ENCODE results near the gene GJC1. TPM values are rescaled to one million over a fixed set of nuclear protein-coding genes. Genes with fewer than 3 reads are reported as not detected.
A peak's percentile ranks its signal among the peaks of the same experiment; 100 is the strongest.

The GJC1 gene
- total and polyA plus RNA-seq, 2 of the 8 experiments (the other 6 are each of a cell fraction or from before 2014, with no cell fraction given) = 29.1 to 154 TPM

DNA sequence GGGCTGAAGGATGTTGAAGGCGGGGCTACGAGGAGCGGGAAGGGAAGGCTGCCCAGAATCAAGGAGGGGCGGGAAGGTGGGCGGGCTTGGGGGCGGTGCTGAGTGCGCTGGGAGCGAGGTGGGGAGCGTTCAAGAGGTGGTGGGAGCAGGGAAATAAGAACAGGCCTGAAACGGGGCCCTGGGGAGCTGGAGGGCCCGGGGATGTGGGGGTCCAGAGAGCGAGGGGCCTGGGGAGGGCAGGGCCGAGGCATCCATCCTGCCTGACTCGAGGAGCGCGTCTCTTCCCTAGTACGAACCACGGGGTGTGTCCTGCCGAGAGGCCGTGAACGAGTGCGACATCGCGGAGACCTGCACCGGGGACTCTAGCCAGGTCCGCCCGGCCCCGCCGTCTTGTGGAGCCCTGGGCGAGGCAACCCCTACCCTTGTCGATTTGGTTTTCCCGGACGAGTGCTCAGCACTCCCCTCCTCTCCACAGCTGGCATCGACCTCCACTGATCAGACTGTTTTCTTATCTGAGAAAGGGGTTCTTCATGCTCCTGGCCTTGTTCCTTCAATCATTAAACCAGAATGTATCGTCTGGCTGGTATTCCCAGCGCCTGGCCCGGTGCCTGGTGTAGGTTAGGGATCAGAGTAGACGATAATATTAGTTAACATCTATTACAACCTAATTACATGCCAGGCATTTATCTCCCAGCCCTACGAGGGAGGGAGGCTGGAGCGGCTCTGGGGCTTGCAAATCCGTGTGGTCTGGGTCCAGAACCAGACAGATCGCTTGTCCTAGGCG lies 54.1 kb downstream of the GJC1 start:
- Histone ChIP-seq H3K9ac (replicated peaks in 1 of 4; ENCODE audit: extremely low read depth in 1 of 4, low read depth in 3 of 4, low read length in 3 of 4) (peak overlapping the region in 3 of 4 experiments; percentile 44 to 52 (median 45); a peak in 4 of 7 replicates), H3K9me3 (ENCODE audit: insufficient read depth in 2 of 2, low read depth in 1 of 2, low read length in 1 of 2) (no peaks in the 10 kb centered on the region), H3K36me3 (ENCODE audit: control insufficient read depth in 2 of 4, insufficient read depth in 4 of 4, low read length in 3 of 4) (no peaks in the 10 kb centered on the region), H3K23ac (ENCODE audit: insufficient read length) (no peak overlapping the region), H3K23me2 (ENCODE audit: low read depth, low read length) (peaks cover 6% of the 10 kb centered on the region; the same call in 1 of the 2 replicates), H3K4me2 (ENCODE audit: insufficient read depth in 1 of 2, low read depth in 2 of 2, low read length in 2 of 2) (peak overlapping the region; percentile 16 to 94), H3K27me3 (replicated peaks in 1 of 4; ENCODE audit: control insufficient read depth in 3 of 4, extremely low read depth in 1 of 4, insufficient read depth in 3 of 4, low read length in 3 of 4) (peaks cover 3 to 18% (median 12%) of the 10 kb centered on the region in 4 experiments; a peak in 6 of 7 replicates), H3K18ac (ENCODE audit: extremely low read depth, low read length) (no peak overlapping the region), H3K79me1 (ENCODE audit: low read depth, low read length) (no peaks in the 10 kb centered on the region), H2AFZ (ENCODE audit: low read length) (no peak overlapping the region), H2BK12ac (ENCODE audit: low read depth, low read length) (no peak overlapping the region), H4K5ac (ENCODE audit: insufficient read length, low read depth, low read length) (no peak overlapping the region), H2BK5ac (ENCODE audit: low read depth, low read length) (no peak overlapping the region), H3K14ac (ENCODE audit: insufficient read length) (no peak overlapping the region), H2BK20ac (ENCODE audit: low read length) (no peak overlapping the region), H3K4ac (replicated peaks; ENCODE audit: insufficient read length, low read depth, low read length) (peak overlapping the region; percentile 47), H4K20me1 (replicated peaks in 1 of 2; ENCODE audit: control insufficient read depth in 1 of 2, insufficient read depth in 2 of 2, low read length in 2 of 2) (peaks cover 0 to 2% of the 10 kb centered on the region in 2 experiments), H4K91ac (replicated peaks; ENCODE audit: insufficient read length, low read length) (no peak overlapping the region), H4K8ac (ENCODE audit: extremely low read depth, insufficient read depth, low read length) (peak overlapping the region; percentile 77), H3K27ac (ENCODE audit: low read depth, low read length) (no peak overlapping the region), H2BK120ac (replicated peaks; ENCODE audit: low read depth, low read length) (no peak overlapping the region), H3K4me3 (ENCODE audit: extremely low read depth in 1 of 4, insufficient read depth in 2 of 4, low read depth in 3 of 4, low read length in 4 of 4) (peak overlapping the region; percentile 41 to 76 (median 52)), H3K56ac (replicated peaks; ENCODE audit: insufficient read length, low read depth, low read length) (no peak overlapping the region), H2BK15ac (ENCODE audit: low read length) (no peak overlapping the region), H3K79me2 (ENCODE audit: control insufficient read depth in 1 of 2, insufficient read depth in 2 of 2, low read length in 2 of 2) (no peaks in the 10 kb centered on the region), H2AK5ac (ENCODE audit: low read depth, low read length) (peak overlapping the region; percentile 32; the same call in 1 of the 2 replicates), H3K4me1 (replicated peaks in 1 of 4; ENCODE audit: control insufficient read depth in 3 of 4, insufficient read depth in 4 of 4, low read length in 3 of 4) (peaks cover 0 to 14% (median 4%) of the 10 kb centered on the region in 4 experiments; a peak in 5 of 7 replicates)
- DNase-seq (ENCODE audit: low read depth in 1 of 2, low spot score in 2 of 2) (no peak), FAIRE-seq (no peak)
- ChIA-PET CTCF (ENCODE audit: partially characterized antibody) (interaction anchor here (1.0 to 26.7 kb wide), 9 partner anchors 10 to 145 kb away, joined by 4 to 577 read pairs (median 6); partner anchors contain the start of genes ADAM11 and HIGD1B), POLR2A (ENCODE audit: partially characterized antibody) (interaction anchor here (0.6 to 2.4 kb wide), 33 partner anchors 10 to 307 kb away, joined by 3 to 14 read pairs (median 4); partner anchors contain the start of genes ADAM11, DBF4B and GJC1)
- TF ChIP-seq EP300 (IDR thresholded peaks at IDR 0.05; ENCODE audit: borderline replicate concordance in 1 of 2, low read depth in 2 of 2, low read length in 2 of 2) (no peak), TCF12 (IDR thresholded peaks at IDR 0.05; ENCODE audit: low read depth, low read length) (no peak), CTBP2 (IDR thresholded peaks at IDR 0.05; ENCODE audit: borderline replicate concordance, insufficient read depth, insufficient read length, low read length) (no peak), PHF8 (conservative IDR thresholded peaks at IDR 0.05; ENCODE audit: low read depth, low read length) (peak; percentile 29), CBX5 (IDR thresholded peaks at IDR 0.05; ENCODE audit: low read depth, low read length) (no peak), SP4 (IDR thresholded peaks at IDR 0.05; ENCODE audit: low read length) (peak; percentile 83; the same call in 1 of the 2 replicates), NANOG (IDR thresholded peaks at IDR 0.05; ENCODE audit: insufficient read depth, low read depth, low read length, poor library complexity, severe bottlenecking) (no peak), EZH2 (IDR thresholded peaks at IDR 0.05; ENCODE audit: low read depth, low read length, severe bottlenecking) (no peak)
- 27% methylated on average over 29 of the region's 43 CpGs; no CpG with 5 or more reads in 1 of the 2 experiments for WGBS, 2 experiments (ENCODE audit: extremely low coverage in 1 of 2, insufficient coverage in 1 of 2, insufficient read length in 1 of 2, insufficient replicate concordance in 2 of 2, low coverage in 1 of 2, low lambda C conversion rate in 2 of 2, missing lambda C conversion rate in 1 of 2)

Measured in H1 (cell line).